GM12892 (cell line): ENCODE results near the gene SEPTIN11.

Source experiments
- POLR2A ChIP-seq: IDR thresholded peaks from 2 replicates; pipeline ENCODE4 v1.6.1; 2011; ENCODE audit warnings: low read depth, low read length, control low read depth
- TAF1 ChIP-seq: IDR thresholded peaks from 2 replicates; pipeline ENCODE4 v1.6.1; 2011; ENCODE audit warnings: low read depth, mild to moderate bottlenecking, control low read depth, low read length, borderline replicate concordance

DNA sequence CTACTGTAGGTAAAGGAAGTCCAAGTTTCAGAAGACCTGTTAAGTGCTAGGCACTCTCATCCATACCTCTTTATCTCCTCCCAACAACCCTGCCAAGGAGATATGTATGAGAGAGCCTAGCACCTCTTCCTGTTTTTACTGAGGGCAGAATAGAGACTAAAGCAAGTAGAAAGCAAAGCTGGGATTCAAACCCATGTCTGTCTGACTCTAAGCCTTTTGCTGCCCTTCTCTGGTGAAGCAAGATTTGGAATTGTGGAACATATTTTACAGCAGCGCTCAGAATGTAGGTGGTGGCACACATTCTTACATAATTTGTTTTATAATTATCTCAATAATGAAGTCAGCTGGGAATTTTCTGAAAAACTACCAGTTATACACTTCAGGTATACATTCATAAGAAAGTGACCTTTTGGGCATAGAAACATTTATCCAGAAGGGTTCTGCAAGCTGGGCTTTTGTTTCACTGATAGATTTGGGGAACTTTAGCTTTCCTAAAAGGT, 41.7 kb downstream of the SEPTIN11 start:
- TF ChIP-seq POLR2A, result no peak
- no peak for TF ChIP-seq TAF1
